Activated T-cell treated with anti-CD3 and anti-CD28 coated beads, Interleukin-2, amount 50 U/mL, for 48 hours (primary cell): ENCODE measurements around the gene C12orf54.
"Not testable (repeated sequence)": the region's sequence is repeated elsewhere in the genome, so short reads cannot be mapped to it uniquely, and the experiment has no call there.

Experiments
- DNase-seq, 2 experiments: peaks; one replicate each; pipeline ENCODE4 v3.0.0-alpha.2; 2020

The C12orf54 gene

DNA sequence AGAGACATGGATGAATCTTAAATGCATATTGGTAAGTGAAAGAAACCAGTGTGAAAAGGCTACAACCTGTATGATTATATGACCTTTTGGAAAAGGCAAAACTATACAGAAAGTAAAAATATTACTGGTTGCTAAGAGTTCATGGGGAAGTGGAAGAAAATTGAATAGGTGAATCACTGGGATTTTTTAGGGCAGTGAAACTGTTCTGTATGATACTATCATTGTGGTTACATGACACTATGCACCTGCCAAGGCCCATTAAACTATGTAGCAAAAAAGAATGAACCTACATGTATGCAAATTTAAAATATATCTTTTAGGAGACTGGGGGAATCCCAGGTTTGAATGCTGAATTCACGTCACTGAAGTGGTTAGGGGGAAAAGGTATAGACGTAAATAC lies 30.6 kb downstream of the C12orf54 start:
- DNase-seq = no peak

DNA sequence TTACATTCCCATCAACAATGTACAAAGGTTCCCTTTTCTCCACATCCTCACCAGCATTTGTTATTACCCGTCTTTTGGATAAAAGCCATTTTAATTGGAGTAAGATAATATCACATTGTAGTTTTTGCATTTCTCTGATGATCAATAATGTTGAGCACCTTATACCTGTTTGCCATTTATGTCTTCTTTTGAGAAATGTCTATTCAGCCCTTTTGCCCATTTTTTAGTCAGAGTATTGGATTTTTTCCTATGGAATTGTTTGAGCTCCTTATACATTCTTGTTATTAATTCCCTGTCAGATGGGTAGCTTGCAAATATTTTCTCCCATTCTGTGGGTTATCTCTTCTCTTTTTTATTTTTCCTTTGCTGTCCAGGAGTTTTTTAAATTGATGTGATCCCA lies 32.4 kb downstream of the C12orf54 start:
- DNase-seq = no peak

DNA sequence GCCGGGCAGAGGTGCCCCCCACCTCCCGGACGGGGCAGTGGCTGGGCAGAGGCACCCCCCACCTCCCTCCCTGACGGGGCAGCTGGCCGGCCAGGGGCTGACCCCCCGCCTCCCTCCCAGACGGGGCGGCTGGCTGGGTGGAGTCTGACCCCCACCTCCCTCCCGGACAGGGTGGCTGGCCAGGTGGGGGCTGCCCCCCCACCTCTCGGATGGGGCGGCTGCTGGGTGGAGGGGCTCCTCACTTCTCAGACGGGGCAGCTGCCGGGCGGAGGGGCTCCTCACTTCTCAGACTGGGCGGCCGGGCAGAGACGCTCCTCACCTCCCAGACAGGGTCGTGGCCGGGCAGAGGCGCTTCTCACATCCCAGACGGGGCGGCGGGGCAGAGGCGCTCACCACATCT lies 38.1 kb downstream of the C12orf54 start:
- not testable (repeated sequence) for DNase-seq

DNA sequence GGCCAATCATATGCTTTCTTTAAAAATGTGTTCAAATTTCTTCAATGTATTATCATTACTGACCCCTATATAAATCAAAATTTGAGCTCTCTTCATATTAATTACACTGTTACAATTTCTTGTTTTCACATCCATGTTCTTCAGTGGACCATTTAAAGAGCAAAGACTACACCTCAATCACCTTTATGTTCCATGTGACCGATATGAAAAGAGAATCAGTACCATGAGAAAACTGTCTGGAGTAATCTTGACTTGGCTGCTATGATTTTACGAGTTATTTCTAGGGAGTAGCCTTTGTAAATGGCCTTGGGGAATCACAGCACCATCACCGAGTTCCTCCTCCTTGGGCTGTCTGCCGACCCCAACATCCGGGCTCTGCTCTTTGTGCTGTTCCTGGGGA lies 43.0 kb downstream of the C12orf54 start, which contains the start of gene OR8S1:
Gene OR8S1, plus strand, starts transcription at position 301 of the 400 bp plus-strand sequence. Its CDS starts 0 bp downstream, at position 301.
- no peak for DNase-seq

DNA sequence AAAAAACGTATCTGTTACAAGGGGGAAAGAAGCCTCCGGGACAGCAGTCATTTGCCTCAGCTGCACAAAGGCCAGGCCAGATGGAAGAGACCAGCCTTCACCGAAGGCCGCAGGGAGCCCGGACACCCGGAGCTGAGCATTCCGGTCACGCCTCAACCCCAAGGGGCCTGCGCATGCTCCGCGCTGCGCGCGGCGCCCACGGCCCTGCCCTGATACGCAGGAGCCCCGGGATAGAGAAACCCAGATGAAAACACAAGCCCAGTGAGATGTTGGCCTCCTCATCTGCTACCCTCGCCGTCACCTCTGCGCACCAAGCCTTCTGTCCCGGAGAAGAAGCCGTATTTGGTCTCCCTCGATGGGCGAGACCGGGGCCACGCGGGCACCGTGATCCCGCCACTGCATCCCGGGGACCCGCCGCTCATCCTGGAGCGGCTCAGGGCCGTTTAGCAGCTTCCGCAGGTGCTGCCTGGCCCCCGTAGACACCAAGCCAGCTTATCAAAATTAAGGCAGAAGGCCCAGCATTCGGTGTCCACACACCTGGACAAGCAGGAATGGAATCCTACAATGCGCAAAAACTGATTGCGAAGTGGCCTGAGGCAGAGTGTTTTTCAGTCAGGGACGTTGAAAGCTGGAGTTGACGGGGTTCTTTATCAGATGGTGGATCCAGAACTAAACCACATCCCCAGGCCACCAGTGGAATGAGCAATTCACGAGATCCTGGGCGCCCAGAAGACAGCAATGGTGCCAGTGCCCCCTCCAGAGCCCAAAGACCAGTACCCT lies 45.8 kb downstream of the C12orf54 start:
- no peak for DNase-seq

DNA sequence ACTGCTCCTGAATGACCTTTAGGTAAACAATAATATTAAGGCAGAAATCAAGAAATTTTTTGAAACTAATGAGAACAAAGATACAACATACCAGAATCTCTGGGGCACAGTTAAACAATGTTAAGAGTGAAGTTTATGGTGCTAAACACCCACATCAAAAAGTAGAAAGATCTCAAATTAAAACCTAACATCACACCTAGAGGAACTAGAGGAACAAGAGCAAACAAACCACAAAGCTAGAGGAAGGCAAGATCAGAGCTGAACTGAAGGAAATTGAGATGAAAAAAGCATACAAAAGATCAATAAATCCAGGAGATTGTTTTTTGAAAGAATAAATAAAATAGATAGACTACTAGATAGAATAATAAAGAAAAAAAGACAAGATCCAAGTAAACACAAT lies 50.3 kb downstream of the C12orf54 start:
- no peak for DNase-seq

DNA sequence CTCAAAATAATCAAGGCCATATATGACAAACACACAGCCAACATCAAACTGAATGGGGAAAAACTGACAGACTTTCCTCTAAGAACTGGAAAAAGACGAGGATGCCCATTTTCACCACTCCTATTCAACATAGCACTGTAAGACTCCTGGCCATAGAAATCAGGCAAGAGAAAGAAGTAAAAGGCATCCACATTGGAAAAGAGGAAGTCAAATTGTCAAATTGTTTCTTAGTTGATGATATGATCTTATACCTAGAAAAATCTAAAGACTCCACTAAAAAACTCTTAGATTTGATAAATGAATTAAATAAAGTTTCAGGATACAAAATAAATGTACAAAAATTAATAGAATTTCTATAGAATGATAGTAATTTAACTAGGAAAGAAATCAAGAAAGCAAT lies 54.3 kb downstream of the C12orf54 start:
- DNase-seq = no peak

DNA sequence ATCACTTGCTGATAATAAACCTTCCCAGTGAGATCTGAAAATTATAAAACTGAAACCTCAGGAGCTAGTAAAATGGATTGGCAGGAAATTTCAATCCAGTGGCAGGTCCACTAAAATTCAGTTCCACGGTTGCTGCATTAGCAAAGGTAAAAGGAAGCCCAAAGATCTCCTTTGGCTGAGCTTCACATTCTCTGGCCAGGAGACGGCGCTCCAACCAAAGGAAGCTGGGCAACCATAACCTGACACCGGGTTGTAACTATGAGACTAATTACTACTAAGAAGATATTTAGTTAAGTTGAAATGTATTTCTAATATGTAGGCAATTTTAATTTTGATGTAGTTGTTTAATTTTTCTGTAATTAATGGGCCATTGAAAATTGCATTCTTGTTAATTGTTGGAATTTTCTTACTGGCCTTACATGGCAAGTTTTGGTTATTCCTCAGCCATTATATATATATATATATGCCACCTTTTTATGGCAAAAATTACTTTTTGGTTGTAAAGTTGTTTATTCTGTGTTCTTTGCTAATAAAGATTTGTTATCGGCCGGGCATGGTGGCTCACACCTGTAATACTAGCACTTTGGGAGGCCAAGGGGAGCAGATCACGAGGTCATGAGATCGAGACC lies 60.1 kb downstream of the C12orf54 start:
- DNase-seq = peak; percentile 72 to 75

DNA sequence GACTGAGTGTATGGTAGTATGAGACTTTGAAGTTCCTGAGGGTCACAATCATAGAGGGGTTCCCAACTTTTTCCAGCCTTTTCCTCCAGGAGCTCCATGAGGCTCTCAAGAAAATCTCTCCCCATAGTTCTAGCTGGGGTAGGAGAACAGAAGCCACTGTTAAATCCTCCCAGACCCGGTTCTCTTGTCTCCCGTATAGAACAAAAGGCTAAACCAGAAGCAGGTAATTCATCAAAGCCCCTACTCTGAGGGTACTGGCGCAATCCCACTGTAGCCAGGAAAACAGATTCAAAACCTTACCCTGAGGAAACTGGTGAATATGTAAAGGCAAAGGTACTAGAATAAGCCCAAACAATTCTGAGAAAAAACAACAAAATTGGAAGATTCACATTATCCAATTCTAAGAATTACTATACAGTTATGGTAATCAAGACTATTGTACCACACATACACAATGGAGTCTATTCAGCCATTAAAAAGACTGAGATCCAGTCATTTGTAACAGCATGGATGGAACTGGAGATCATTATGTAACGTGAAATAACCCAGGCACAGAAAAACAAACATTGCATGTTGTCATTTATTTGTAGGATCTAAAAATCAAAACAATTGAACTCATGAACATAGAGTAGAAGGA lies 63.7 kb downstream of the C12orf54 start:
- no peak for DNase-seq
